ENCODE measurements around the gene GLCCI1. TPM values are rescaled to one million over a fixed set of nuclear protein-coding genes. Genes with fewer than 3 reads are reported as not detected.
A peak's percentile ranks its signal among the peaks of the same experiment; 100 is the strongest.

The GLCCI1 gene
- total and polyA plus RNA-seq, 10 of the 15 experiments (the other 5 are each of a cell fraction or from before 2014, with no cell fraction given) = 12.6 to 92.0 (median 27.6) TPM

GRCh38 chr7:7931626-7932025 is 37.0 kb upstream of the GLCCI1 start:
- Histone ChIP-seq H3K4me3 (no peak overlapping the region), H3K9ac (ENCODE audit: control insufficient read depth, insufficient read depth, low read length) (no peak overlapping the region), H2AFZ (ENCODE audit: control insufficient read depth, low read depth, low read length) (no peak overlapping the region), H3K27me3 (replicated peaks in 1 of 2; ENCODE audit: control insufficient read depth in 2 of 2, insufficient read depth in 2 of 2, low read length in 1 of 2) (no peaks in the 10 kb centered on the region), H3K36me3 (ENCODE audit: control insufficient read depth in 2 of 2, insufficient read depth in 2 of 2, low read length in 1 of 2) (no peaks in the 10 kb centered on the region), H3K4me2 (ENCODE audit: control insufficient read depth, insufficient read depth) (no peak overlapping the region), H3K4me1 (ENCODE audit: control insufficient read depth, insufficient read depth, low read length) (no peaks in the 10 kb centered on the region), H4K20me1 (ENCODE audit: control insufficient read depth, insufficient read depth) (no peaks in the 10 kb centered on the region), H3K79me2 (ENCODE audit: control insufficient read depth, insufficient read depth, low read length) (no peaks in the 10 kb centered on the region), H3K27ac (ENCODE audit: control insufficient read depth, insufficient read depth) (no peak overlapping the region), H3K9me3 (replicated peaks; ENCODE audit: control insufficient read depth, insufficient read depth, low read length) (no peaks in the 10 kb centered on the region)
- DNase-seq (ENCODE audit: low read depth, low spot score) (no peak), FAIRE-seq (no peak), ATAC-seq (no peak)
- TF ChIP-seq RCOR1 (conservative IDR thresholded peaks at IDR 0.05; ENCODE audit: low read depth, low read length) (no peak), MYB (IDR thresholded peaks at IDR 0.05; ENCODE audit: borderline replicate concordance, low read depth, low read length) (no peak), ZNF274 (IDR thresholded peaks at IDR 0.05; ENCODE audit: insufficient read depth, insufficient read length) (no peak), ZNF622 (IDR thresholded peaks at IDR 0.05) (no peak), GATAD2B (conservative IDR thresholded peaks at IDR 0.05; ENCODE audit: low read depth) (no peak)
- POLR2A ChIA-PET = interaction anchor here (1.1 to 2.5 kb wide), 3 partner anchors 10 to 13 kb away, joined by 3 to 9 read pairs (median 3); no protein-coding TSS in a partner anchor
- SMC1A ChIA-PET (ENCODE audit: uncharacterized antibody, unreplicated experiment) = interaction anchor here (0.9 to 2.3 kb wide), 9 partner anchors 10 to 251 kb away, joined by 3 to 10 read pairs (median 4); no protein-coding TSS in a partner anchor
- RAD21 ChIA-PET (ENCODE audit: unreplicated experiment) = interaction anchor here (0.9 to 1.2 kb wide), 2 partner anchors 11 to 12 kb away, joined by 3 to 5 read pairs; no protein-coding TSS in a partner anchor
- intact Hi-C loops (cut with micrococcal nuclease; ENCODE audit: unreplicated experiment) (no loop called here), in situ Hi-C loops (cut with MboI) (no loop called here)
- 94% methylated on average over 2 of the region's 2 CpGs for WGBS (ENCODE audit: insufficient coverage, insufficient replicate concordance, low lambda C conversion rate, missing lambda C conversion rate)
- BruUV-seq (replicated peaks) = no TSS peak
- CTCF ChIA-PET = no interaction called here

DNA sequence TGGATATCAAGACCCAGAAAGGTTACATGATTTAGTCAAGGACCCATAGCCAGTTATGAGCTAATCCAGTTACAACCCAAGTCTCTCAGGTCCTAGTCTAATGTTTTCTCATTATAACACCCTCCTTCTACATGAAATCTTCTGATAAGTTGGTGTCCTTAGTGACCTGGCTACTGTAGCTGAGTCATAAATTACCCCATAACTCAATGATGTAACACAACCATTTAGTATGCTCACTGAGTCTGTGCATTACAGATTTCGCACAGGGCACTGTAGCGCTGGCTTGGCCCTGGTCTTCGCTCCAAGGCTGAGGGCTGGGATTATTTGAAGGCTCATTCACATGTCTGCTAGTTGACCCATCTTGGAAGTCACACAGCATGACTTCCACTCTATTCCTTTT is 36.0 kb upstream of the GLCCI1 start:
- Histone ChIP-seq H3K4me2 (ENCODE audit: control insufficient read depth, insufficient read depth) (no peak overlapping the region), H3K9ac (ENCODE audit: control insufficient read depth, insufficient read depth, low read length) (no peak overlapping the region), H4K20me1 (ENCODE audit: control insufficient read depth, insufficient read depth) (no peaks in the 10 kb centered on the region), H3K9me3 (replicated peaks; ENCODE audit: control insufficient read depth, insufficient read depth, low read length) (no peaks in the 10 kb centered on the region), H3K4me1 (ENCODE audit: control insufficient read depth, insufficient read depth, low read length) (no peaks in the 10 kb centered on the region), H3K36me3 (ENCODE audit: control insufficient read depth in 2 of 2, insufficient read depth in 2 of 2, low read length in 1 of 2) (no peaks in the 10 kb centered on the region), H3K27ac (ENCODE audit: control insufficient read depth, insufficient read depth) (no peak overlapping the region), H2AFZ (ENCODE audit: control insufficient read depth, low read depth, low read length) (no peak overlapping the region), H3K4me3 (no peak overlapping the region), H3K79me2 (ENCODE audit: control insufficient read depth, insufficient read depth, low read length) (no peaks in the 10 kb centered on the region), H3K27me3 (replicated peaks in 1 of 2; ENCODE audit: control insufficient read depth in 2 of 2, insufficient read depth in 2 of 2, low read length in 1 of 2) (no peaks in the 10 kb centered on the region)
- no TSS peak for BruUV-seq (replicated peaks)
- DNase-seq (ENCODE audit: low read depth, low spot score) (no peak), FAIRE-seq (peak; percentile 64), ATAC-seq (no peak)
- WGBS (ENCODE audit: insufficient coverage, insufficient replicate concordance, low lambda C conversion rate, missing lambda C conversion rate) = 100% methylated on average over 3 of the region's 3 CpGs
- CTCF ChIA-PET = no interaction called here
- RAD21 ChIA-PET (ENCODE audit: unreplicated experiment) = no interaction called here
- POLR2A ChIA-PET = interaction anchor here (0.7 to 2.5 kb wide), 3 partner anchors 9 to 93 kb away, joined by 3 to 9 read pairs (median 3); no protein-coding TSS in a partner anchor
- in situ Hi-C loops (cut with MboI) (no loop called here), intact Hi-C loops (cut with micrococcal nuclease; ENCODE audit: unreplicated experiment) (no loop called here)
- SMC1A ChIA-PET (ENCODE audit: uncharacterized antibody, unreplicated experiment) = interaction anchor here (0.9 to 2.3 kb wide), 8 partner anchors 10 to 252 kb away, joined by 3 to 10 read pairs (median 3); no protein-coding TSS in a partner anchor
- TF ChIP-seq SKIL (IDR thresholded peaks at IDR 0.05; ENCODE audit: low read depth, poor library complexity, severe bottlenecking) = no peak
- no peak for TF ChIP-seq SUPT20H (IDR thresholded peaks at IDR 0.05; ENCODE audit: borderline replicate concordance, control insufficient read depth, low read depth, low read length)
- no peak for TF ChIP-seq ZSCAN29 (IDR thresholded peaks at IDR 0.05)
- TF ChIP-seq ZZZ3 (IDR thresholded peaks at IDR 0.05; ENCODE audit: control insufficient read depth, insufficient read length, low read depth) = no peak
- TF ChIP-seq, protein P1, sequence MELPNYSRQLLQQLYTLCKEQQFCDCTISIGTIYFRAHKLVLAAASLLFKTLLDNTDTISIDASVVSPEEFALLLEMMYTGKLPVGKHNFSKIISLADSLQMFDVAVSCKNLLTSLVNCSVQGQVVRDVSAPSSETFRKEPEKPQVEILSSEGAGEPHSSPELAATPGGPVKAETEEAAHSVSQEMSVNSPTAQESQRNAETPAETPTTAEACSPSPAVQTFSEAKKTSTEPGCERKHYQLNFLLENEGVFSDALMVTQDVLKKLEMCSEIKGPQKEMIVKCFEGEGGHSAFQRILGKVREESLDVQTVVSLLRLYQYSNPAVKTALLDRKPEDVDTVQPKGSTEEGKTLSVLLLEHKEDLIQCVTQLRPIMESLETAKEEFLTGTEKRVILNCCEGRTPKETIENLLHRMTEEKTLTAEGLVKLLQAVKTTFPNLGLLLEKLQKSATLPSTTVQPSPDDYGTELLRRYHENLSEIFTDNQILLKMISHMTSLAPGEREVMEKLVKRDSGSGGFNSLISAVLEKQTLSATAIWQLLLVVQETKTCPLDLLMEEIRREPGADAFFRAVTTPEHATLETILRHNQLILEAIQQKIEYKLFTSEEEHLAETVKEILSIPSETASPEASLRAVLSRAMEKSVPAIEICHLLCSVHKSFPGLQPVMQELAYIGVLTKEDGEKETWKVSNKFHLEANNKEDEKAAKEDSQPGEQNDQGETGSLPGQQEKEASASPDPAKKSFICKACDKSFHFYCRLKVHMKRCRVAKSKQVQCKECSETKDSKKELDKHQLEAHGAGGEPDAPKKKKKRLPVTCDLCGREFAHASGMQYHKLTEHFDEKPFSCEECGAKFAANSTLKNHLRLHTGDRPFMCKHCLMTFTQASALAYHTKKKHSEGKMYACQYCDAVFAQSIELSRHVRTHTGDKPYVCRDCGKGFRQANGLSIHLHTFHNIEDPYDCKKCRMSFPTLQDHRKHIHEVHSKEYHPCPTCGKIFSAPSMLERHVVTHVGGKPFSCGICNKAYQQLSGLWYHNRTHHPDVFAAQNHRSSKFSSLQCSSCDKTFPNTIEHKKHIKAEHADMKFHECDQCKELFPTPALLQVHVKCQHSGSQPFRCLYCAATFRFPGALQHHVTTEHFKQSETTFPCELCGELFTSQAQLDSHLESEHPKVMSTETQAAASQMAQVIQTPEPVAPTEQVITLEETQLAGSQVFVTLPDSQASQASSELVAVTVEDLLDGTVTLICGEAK (IDR thresholded peaks at IDR 0.05; ENCODE audit: borderline replicate concordance) = no peak
- TF ChIP-seq RB1 (IDR thresholded peaks at IDR 0.05; ENCODE audit: borderline replicate concordance) = no peak
- no peak for TF ChIP-seq SUZ12 (IDR thresholded peaks at IDR 0.05; ENCODE audit: unreplicated experiment)
